GM12878 (cell line): ENCODE measurements around the gene UBAC2. TPM values are rescaled to one million over a fixed set of nuclear protein-coding genes. Genes with fewer than 3 reads are reported as not detected.

ENCODE experiments used
- ATAC-seq: fragments of 200-7000 bp; cut with Tn5 transposase; 3 replicates; pipeline ENCODE4 v1.9.1; 2020; ENCODE audit warnings: mild to moderate bottlenecking, moderate library complexity
- BruUV-seq: library from RNA; stranded (reverse); fragments of 400-500 nt; replicated peaks from 2 replicates; lab custom pipeline; 2021; lab: Mats Ljungman, UMichigan
- CTCF ChIA-PET: fragments of 300-600 bp; sonication (Branson Sonifier 250); formaldehyde crosslinking; extraction: SDS; loops from one replicate; lab custom pipeline; 2021; ENCODE audit warnings: inconsistent platforms; lab: Yijun Ruan, JAX
- POLR2A ChIA-PET: fragments of 350-600 bp; formaldehyde crosslinking; extraction: SDS; loops from one replicate; lab custom pipeline; 2021; ENCODE audit warnings: inconsistent platforms; lab: Charles Lee
- RAD21 ChIA-PET: fragments of 300-600 bp; sonication (Branson Sonifier 250); formaldehyde crosslinking; loops from one replicate; lab custom pipeline; 2023; ENCODE audit warnings: antibody characterized with exemption; ENCODE audit not compliant: unreplicated experiment; lab: Charles Lee
- SMC1A ChIA-PET: fragments of 300-600 bp; sonication (Branson Sonifier 250); formaldehyde crosslinking; loops from one replicate; lab custom pipeline; 2023; ENCODE audit not compliant: unreplicated experiment, uncharacterized antibody; lab: Charles Lee
- DNase-seq: peaks from one replicate; pipeline ENCODE4 v3.0.0-alpha.2; 2011; ENCODE audit warnings: low read depth, low spot score
- FAIRE-seq: peaks from 3 replicates; lab custom pipeline; 2011; peaks lifted over from hg19 to GRCh38; lab: Jason Lieb, UNC
- H2AFZ ChIP-seq: 2 replicates; pipeline ENCODE4 v1.6.0; 2011; ENCODE audit warnings: low read depth, low read length, control low read depth; ENCODE audit not compliant: control insufficient read depth
- H3K27ac ChIP-seq: 2 replicates; pipeline ENCODE4 v1.5.1; 2011; ENCODE audit warnings: control low read depth; ENCODE audit not compliant: control insufficient read depth, insufficient read depth
- H3K27me3 ChIP-seq, 2 experiments: replicated peaks in 1 of 2; 2 replicates each; pipeline versions ENCODE4 v1.6.0 to v1.6.1; 2011; ENCODE audit warnings: low read length in 1 of 2; ENCODE audit not compliant: control insufficient read depth in 2 of 2, insufficient read depth in 2 of 2
- H3K36me3 ChIP-seq, 2 experiments: 2 replicates each; pipeline ENCODE4 v1.5.1; 2011; ENCODE audit warnings: low read length in 1 of 2; ENCODE audit not compliant: control insufficient read depth in 2 of 2, insufficient read depth in 2 of 2
- H3K4me1 ChIP-seq: 2 replicates; pipeline ENCODE4 v1.6.1; 2011; ENCODE audit warnings: mild to moderate bottlenecking, low read length, moderate library complexity, mixed read lengths; ENCODE audit not compliant: control insufficient read depth, insufficient read depth
- H3K4me2 ChIP-seq: 2 replicates; pipeline ENCODE4 v1.6.0; 2011; ENCODE audit warnings: control low read depth; ENCODE audit not compliant: control insufficient read depth, insufficient read depth
- H3K4me3 ChIP-seq: fragments of 200-600 bp; sonication (generic); 2 replicates; pipeline ENCODE4 v1.5.1; 2016
- H3K79me2 ChIP-seq: 2 replicates; pipeline ENCODE4 v1.6.0; 2011; ENCODE audit warnings: low read length; ENCODE audit not compliant: control insufficient read depth, insufficient read depth
- H3K9ac ChIP-seq: 2 replicates; pipeline ENCODE4 v1.8.0; 2011; ENCODE audit warnings: low read length, control low read depth, mixed read lengths; ENCODE audit not compliant: control insufficient read depth, insufficient read depth
- H3K9me3 ChIP-seq: replicated peaks from 3 replicates; pipeline ENCODE4 v1.5.1; 2011; ENCODE audit warnings: mild to moderate bottlenecking, low read length; ENCODE audit not compliant: control insufficient read depth, insufficient read depth
- H4K20me1 ChIP-seq: 2 replicates; pipeline ENCODE4 v1.6.0; 2011; ENCODE audit not compliant: control insufficient read depth, insufficient read depth
- CREM ChIP-seq: IDR thresholded peaks from 2 replicates; pipeline ENCODE4 v1.6.1; 2014; ENCODE audit warnings: antibody characterized with exemption, low read depth
- E4F1 ChIP-seq: fragments of 450-650 bp; IDR thresholded peaks from 2 replicates; pipeline ENCODE4 v1.6.1; 2018; ENCODE audit warnings: borderline replicate concordance, mild to moderate bottlenecking; ENCODE audit not compliant: partially characterized antibody
- ELK1 ChIP-seq: IDR thresholded peaks from 2 replicates; pipeline ENCODE4 v1.6.1; 2012; ENCODE audit warnings: low read depth, low read length, improper control_type of control experiment
- FOS ChIP-seq: IDR thresholded peaks from 3 replicates; pipeline ENCODE4 v1.6.1; 2011; ENCODE audit warnings: borderline replicate concordance; ENCODE audit not compliant: insufficient read length; ENCODE audit errors: extremely low read depth
- HCFC1 ChIP-seq: fragments of 150-350 bp; IDR thresholded peaks from 2 replicates; pipeline ENCODE4 v1.6.1; 2014; ENCODE audit warnings: low read length
- IRF3 ChIP-seq: fragments of 450-650 bp; IDR thresholded peaks from 2 replicates; pipeline ENCODE4 v1.6.1; 2014; ENCODE audit warnings: mild to moderate bottlenecking
- JUND ChIP-seq: IDR thresholded peaks from 2 replicates; pipeline ENCODE4 v1.6.1; 2012; ENCODE audit warnings: low read depth, mild to moderate bottlenecking, low read length, improper control_type of control experiment, moderate library complexity
- PAX5 ChIP-seq: IDR thresholded peaks from 2 replicates; pipeline ENCODE4 v1.6.1; 2011; ENCODE audit warnings: low read depth, low read length, borderline replicate concordance
- PAX8 ChIP-seq: fragments of 450-650 bp; IDR thresholded peaks from 2 replicates; pipeline ENCODE4 v1.6.1; 2017; ENCODE audit warnings: mild to moderate bottlenecking, moderate library complexity
- PBX3 ChIP-seq: IDR thresholded peaks from 2 replicates; pipeline ENCODE4 v1.6.1; 2011; ENCODE audit warnings: mild to moderate bottlenecking, low read depth, low read length, moderate library complexity; ENCODE audit not compliant: insufficient replicate concordance
- SMAD5 ChIP-seq: IDR thresholded peaks from 2 replicates; pipeline ENCODE4 v1.6.1; 2016; ENCODE audit warnings: antibody characterized with exemption, low read depth
- SUPT20H ChIP-seq: IDR thresholded peaks from 2 replicates; pipeline ENCODE4 v1.6.1; 2011; ENCODE audit warnings: low read depth, mild to moderate bottlenecking, low read length, moderate library complexity, borderline replicate concordance; ENCODE audit not compliant: control insufficient read depth
- USF2 ChIP-seq: IDR thresholded peaks from 2 replicates; pipeline ENCODE4 v1.6.1; 2011; ENCODE audit warnings: low read depth, low read length, improper control_type of control experiment, borderline replicate concordance
- WGBS: methylation state at CpG from one replicate; pipeline ENCODE4 v1.1.6; 2016; ENCODE audit warnings: low lambda C conversion rate; ENCODE audit not compliant: insufficient replicate concordance, insufficient coverage; ENCODE audit errors: missing lambda C conversion rate; 5-methylcytosine and 5-hydroxymethylcytosine counted together
- in situ Hi-C: fragments of 300-500 bp; cut with MboI; formaldehyde crosslinking; loops from 9 replicates; pipeline ENCODE4 v1.14.3; 2018; ENCODE audit warnings: mixed read lengths
- intact Hi-C: fragments of 100-400 bp; cut with micrococcal nuclease; formaldehyde crosslinking; loops from one replicate; pipeline ENCODE4 v1.14.2; 2022; ENCODE audit not compliant: unreplicated experiment
- polyA plus RNA-seq, 11 experiments: library from polyadenylated mRNA; depleted of rRNA in 4 of 11; unstranded in 6 of 11; stranded (reverse) in 5 of 11; fragments of >200 nt; fragmentation: Nextera tagmentation in 4 of 11; fragmentation: Illumina TruSeq in 1 of 11; extraction: Ambion mirVana in 4 of 11; extraction: Trizol in 1 of 11; gene quantifications; 1 replicate in 1 of 11; 2 replicates in 10 of 11; pipeline versions ENCODE4 v1.2.1 to v1.2.3, GENCODE V29; 2011 to 2016; ENCODE audit warnings: inconsistent platforms in 2 of 11, missing spikeins in 2 of 11, low read depth in 1 of 11
- total RNA-seq, 4 experiments: library from RNA; depleted of rRNA in 3 of 4; stranded (reverse); fragments of >200 nt in 3 of 4; fragmentation: Illumina TruSeq in 1 of 4; extraction: Trizol in 1 of 4; gene quantifications; 2 replicates each; pipeline versions ENCODE4 v1.2.1 to v1.2.3, GENCODE V29; 2013 to 2021

The UBAC2 gene
- total and polyA plus RNA-seq, 10 of the 15 experiments (the other 5 are each of a cell fraction or from before 2014, with no cell fraction given): 3.0 to 54.6 (median 17.4) TPM

- no peak overlapping the region for H3K9ac ChIP-seq
- POLR2A ChIA-PET: interaction anchor here (1.3 kb wide), 1 partner anchor 36 kb away, joined by 3 read pairs; no protein-coding TSS in a partner anchor
- FAIRE-seq (no peak), ATAC-seq (no peak), DNase-seq (no peak)
- no peak overlapping the region for H3K27ac ChIP-seq
- peaks cover 54% of the 10 kb centered on the region for H3K79me2 ChIP-seq
- 100% methylated on average over 2 of the region's 2 CpGs for WGBS
- no peak overlapping the region for H3K4me3 ChIP-seq
- no peaks in the 10 kb centered on the region for H3K27me3 ChIP-seq
- CTCF ChIA-PET: interaction anchor here (0.7 to 2.8 kb wide), 4 partner anchors 23 to 45 kb away, joined by 3 to 11 read pairs (median 4); partner anchors contain the start of gene UBAC2
- intact Hi-C loops: no loop called here
- RAD21 ChIA-PET: no interaction called here
- H3K9me3 ChIP-seq: no peaks in the 10 kb centered on the region; the same call in 2 of the 3 replicates
- SMC1A ChIA-PET: interaction anchor here (0.6 to 1.4 kb wide), 4 partner anchors 9 to 773 kb away, joined by 3 to 7 read pairs (median 4); no protein-coding TSS in a partner anchor
- H2AFZ ChIP-seq: no peak overlapping the region
- H3K4me1 ChIP-seq: peaks cover 23% of the 10 kb centered on the region
- no peaks in the 10 kb centered on the region for H3K36me3 ChIP-seq
- H3K4me2 ChIP-seq: no peak overlapping the region; the same call in 1 of the 2 replicates
- peaks cover 4% of the 10 kb centered on the region; the same call in 1 of the 2 replicates for H4K20me1 ChIP-seq
- no TSS peak for BruUV-seq
- in situ Hi-C loops: no loop called here
- TF ChIP-seq E4F1 (no peak), ELK1 (no peak), USF2 (no peak), JUND (no peak), HCFC1 (no peak), SUPT20H (no peak), PBX3 (no peak), CREM (no peak), IRF3 (no peak), PAX5 (no peak), SMAD5 (no peak), PAX8 (no peak), FOS (no peak)
These were observed 23.4 kb downstream of the UBAC2 start for GRCh38 chr13:99224021-99224420.
